ENCODE measurements around the gene LPIN1. TPM values are rescaled to one million over a fixed set of nuclear protein-coding genes. Genes with fewer than 3 reads are reported as not detected.

Gene LPIN1
- total and polyA plus RNA-seq, 2 of the 8 experiments (the other 6 are each of a cell fraction or from before 2014, with no cell fraction given): 4.3 to 9.8 TPM

DNA sequence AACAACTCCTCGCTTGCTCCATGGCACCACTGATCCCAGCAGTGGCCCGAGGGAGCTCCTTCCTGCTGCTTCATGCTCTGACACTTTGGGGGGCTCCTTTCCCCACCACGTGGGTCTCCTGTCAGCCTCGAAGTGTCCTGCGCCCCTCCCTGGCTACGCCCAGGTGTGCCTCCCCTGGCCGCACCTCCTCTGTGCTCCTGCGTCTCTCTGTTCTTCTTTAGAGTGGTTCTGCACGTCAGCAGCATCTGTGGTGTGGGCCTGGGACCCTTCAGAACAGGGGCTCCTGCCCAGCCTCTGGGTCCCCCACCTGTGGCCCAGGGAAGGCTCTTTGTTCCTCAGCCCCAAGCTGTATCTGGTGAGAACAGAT, 49.7 kb upstream of the LPIN1 start:
- Histone ChIP-seq H4K91ac (replicated peaks; ENCODE audit: insufficient read length, low read length) (no peak overlapping the region), H3K79me1 (ENCODE audit: low read depth, low read length) (no peaks in the 10 kb centered on the region), H2BK120ac (replicated peaks; ENCODE audit: low read depth, low read length) (no peak overlapping the region), H2AFZ (ENCODE audit: low read length) (no peak overlapping the region), H3K23ac (ENCODE audit: insufficient read length) (no peak overlapping the region), H3K4me3 (ENCODE audit: extremely low read depth in 1 of 4, insufficient read depth in 2 of 4, low read depth in 3 of 4, low read length in 4 of 4) (no peak overlapping the region), H3K4ac (replicated peaks; ENCODE audit: insufficient read length, low read depth, low read length) (no peak overlapping the region), H3K18ac (ENCODE audit: extremely low read depth, low read length) (no peak overlapping the region), H2BK12ac (ENCODE audit: low read depth, low read length) (no peak overlapping the region), H3K14ac (ENCODE audit: insufficient read length) (no peak overlapping the region), H3K9ac (replicated peaks in 1 of 4; ENCODE audit: extremely low read depth in 1 of 4, low read depth in 3 of 4, low read length in 3 of 4) (no peak overlapping the region), H3K23me2 (ENCODE audit: low read depth, low read length) (no peaks in the 10 kb centered on the region), H3K79me2 (ENCODE audit: control insufficient read depth in 1 of 2, insufficient read depth in 2 of 2, low read length in 2 of 2) (no peaks in the 10 kb centered on the region), H2BK20ac (ENCODE audit: low read length) (no peak overlapping the region), H3K4me2 (ENCODE audit: insufficient read depth in 1 of 2, low read depth in 2 of 2, low read length in 2 of 2) (no peak overlapping the region), H2BK15ac (ENCODE audit: low read length) (no peak overlapping the region), H3K56ac (replicated peaks; ENCODE audit: insufficient read length, low read depth, low read length) (no peak overlapping the region), H3K27ac (ENCODE audit: low read depth, low read length) (no peak overlapping the region), H2BK5ac (ENCODE audit: low read depth, low read length) (no peak overlapping the region), H3K36me3 (ENCODE audit: control insufficient read depth in 2 of 4, insufficient read depth in 4 of 4, low read length in 3 of 4) (no peaks in the 10 kb centered on the region), H3K9me3 (ENCODE audit: insufficient read depth in 2 of 2, low read depth in 1 of 2, low read length in 1 of 2) (no peaks in the 10 kb centered on the region), H2AK5ac (ENCODE audit: low read depth, low read length) (no peak overlapping the region), H4K20me1 (replicated peaks in 1 of 2; ENCODE audit: control insufficient read depth in 1 of 2, insufficient read depth in 2 of 2, low read length in 2 of 2) (no peaks in the 10 kb centered on the region), H4K5ac (ENCODE audit: insufficient read length, low read depth, low read length) (no peak overlapping the region), H3K27me3 (replicated peaks in 1 of 4; ENCODE audit: control insufficient read depth in 3 of 4, extremely low read depth in 1 of 4, insufficient read depth in 3 of 4, low read length in 3 of 4) (no peaks in the 10 kb centered on the region), H3K4me1 (replicated peaks in 1 of 4; ENCODE audit: control insufficient read depth in 3 of 4, insufficient read depth in 4 of 4, low read length in 3 of 4) (no peaks in the 10 kb centered on the region), H4K8ac (ENCODE audit: extremely low read depth, insufficient read depth, low read length) (no peak overlapping the region)
- no peak for TF ChIP-seq BACH1 (IDR thresholded peaks at IDR 0.05; ENCODE audit: low read length)
- WGBS, 2 experiments (ENCODE audit: extremely low coverage in 1 of 2, insufficient coverage in 1 of 2, insufficient read length in 1 of 2, insufficient replicate concordance in 2 of 2, low coverage in 1 of 2, low lambda C conversion rate in 2 of 2, missing lambda C conversion rate in 1 of 2): 85% methylated on average over 9 of the region's 9 CpGs; no CpG with 5 or more reads in 1 of the 2 experiments
- no peak for DNase-seq (ENCODE audit: low read depth in 1 of 2, low spot score in 2 of 2)
- POLR2A ChIA-PET (ENCODE audit: partially characterized antibody): no interaction called here
- CTCF ChIA-PET (ENCODE audit: partially characterized antibody): interaction anchor here (0.8 to 10.9 kb wide), 17 partner anchors 9 to 112 kb away, joined by 3 to 91 read pairs (median 4); no protein-coding TSS in a partner anchor
- FAIRE-seq: no peak

Measured in H1 (cell line).